Measurements from ENCODE around the gene RBMS1.

Gene RBMS1

GRCh38 chr2:160324917-160325316, 168.7 kb downstream of the RBMS1 start:
- no peak for DNase-seq

- no peak for DNase-seq
Observed at GRCh38 chr2:160324161-160324800, 169.3 kb downstream of the RBMS1 start.

GRCh38 chr2:160322320-160322719, 171.3 kb downstream of the RBMS1 start:
- DNase-seq: no peak

GRCh38 chr2:160321006-160321405, 172.6 kb downstream of the RBMS1 start:
- DNase-seq: no peak

GRCh38 chr2:160319700-160320099, 173.9 kb downstream of the RBMS1 start:
- DNase-seq: no peak

GRCh38 chr2:160318218-160318617, 175.4 kb downstream of the RBMS1 start:
- DNase-seq: no peak

- DNase-seq: no peak
Observed at GRCh38 chr2:160317181-160318099, 176.2 kb downstream of the RBMS1 start.

GRCh38 chr2:160315337-160315736, 178.3 kb downstream of the RBMS1 start:
- DNase-seq: no peak

- no peak for DNase-seq
Observed at GRCh38 chr2:160310118-160310828, 183.3 kb downstream of the RBMS1 start.

- no peak for DNase-seq
Observed at GRCh38 chr2:160309585-160309984, 184.0 kb downstream of the RBMS1 start.

- DNase-seq: no peak
Observed at GRCh38 chr2:160308915-160309314, 184.7 kb downstream of the RBMS1 start.

GRCh38 chr2:160308476-160308875, 185.1 kb downstream of the RBMS1 start:
- DNase-seq: no peak

- DNase-seq: no peak
Observed at GRCh38 chr2:160306985-160307384, 186.6 kb downstream of the RBMS1 start.

GRCh38 chr2:160305081-160305750, 188.4 kb downstream of the RBMS1 start:
- DNase-seq: no peak

- no peak for DNase-seq
Observed at GRCh38 chr2:160303527-160303926, 190.1 kb downstream of the RBMS1 start.

- DNase-seq: no peak
Observed at GRCh38 chr2:160303076-160303475, 190.5 kb downstream of the RBMS1 start.

- no peak for DNase-seq
Observed at GRCh38 chr2:160301420-160301819, 192.2 kb downstream of the RBMS1 start.

- no peak for DNase-seq
Observed at GRCh38 chr2:160300203-160300602, 193.4 kb downstream of the RBMS1 start.

GRCh38 chr2:160299540-160299939, 194.1 kb downstream of the RBMS1 start:
- DNase-seq: no peak

- no peak for DNase-seq
Observed at GRCh38 chr2:160298960-160299359, 194.6 kb downstream of the RBMS1 start.

GRCh38 chr2:160295519-160296207, 197.9 kb downstream of the RBMS1 start:
- no peak for DNase-seq

- no peak for DNase-seq
Observed at GRCh38 chr2:160294889-160295288, 198.7 kb downstream of the RBMS1 start.
